A172 (cell line): ENCODE data around the gene COL24A1. TPM values are rescaled to one million over a fixed set of nuclear protein-coding genes. Genes with fewer than 3 reads are reported as not detected.
"Not testable (repeated sequence)": the region's sequence is repeated elsewhere in the genome, so short reads cannot be mapped to it uniquely, and the experiment has no call there.

Source experiments
- DNase-seq: peaks from one replicate; pipeline ENCODE4 v3.0.0-alpha.2; 2015; ENCODE audit warnings: low spot score
- total RNA-seq: library from RNA; depleted of rRNA; stranded (reverse); fragments of >200 nt; shearing (Covaris generic); gene quantifications from 2 replicates; pipeline ENCODE4 v1.2.3, GENCODE V29; 2014

Gene COL24A1
- total RNA-seq, 1 experiment from 2014 or later: 0.03 TPM

- no peak for DNase-seq
Measured at GRCh38 chr1:86153836-86154235, 2.7 kb downstream of the COL24A1 start.

GRCh38 chr1:86152887-86153286 is 3.7 kb downstream of the COL24A1 start:
- no peak for DNase-seq

- DNase-seq: no peak
Measured at GRCh38 chr1:86151427-86151826, 5.1 kb downstream of the COL24A1 start.

- DNase-seq: no peak
Measured at GRCh38 chr1:86150553-86151055, 6.0 kb downstream of the COL24A1 start.

- DNase-seq: no peak
Measured at GRCh38 chr1:86149591-86149990, 7.0 kb downstream of the COL24A1 start.

- DNase-seq: no peak
Measured at GRCh38 chr1:86147755-86148154, 8.8 kb downstream of the COL24A1 start.

GRCh38 chr1:86146566-86146965 is 10.0 kb downstream of the COL24A1 start:
- no peak for DNase-seq

GRCh38 chr1:86140281-86140880 is 16.2 kb downstream of the COL24A1 start:
- no peak for DNase-seq

GRCh38 chr1:86138746-86139145 is 17.8 kb downstream of the COL24A1 start:
- no peak for DNase-seq

GRCh38 chr1:86137436-86137835 is 19.1 kb downstream of the COL24A1 start:
- DNase-seq: peak; percentile 13

- DNase-seq: no peak
Measured at GRCh38 chr1:86119214-86119764, 37.3 kb downstream of the COL24A1 start.

GRCh38 chr1:86114816-86115400 is 41.7 kb downstream of the COL24A1 start:
- no peak for DNase-seq

GRCh38 chr1:86114236-86114635 is 42.3 kb downstream of the COL24A1 start:
- DNase-seq: no peak

GRCh38 chr1:86111590-86111989 is 45.0 kb downstream of the COL24A1 start:
- DNase-seq: not testable (repeated sequence)

- no peak for DNase-seq
Measured at GRCh38 chr1:86110451-86111129, 46.0 kb downstream of the COL24A1 start.

GRCh38 chr1:86105533-86105866 is 51.1 kb downstream of the COL24A1 start:
- DNase-seq: no peak

GRCh38 chr1:86104606-86105532 is 51.7 kb downstream of the COL24A1 start:
- DNase-seq: no peak

GRCh38 chr1:86101616-86102015 is 55.0 kb downstream of the COL24A1 start:
- DNase-seq: no peak

- DNase-seq: no peak
Measured at GRCh38 chr1:86100401-86100800, 56.2 kb downstream of the COL24A1 start.

- DNase-seq: no peak
Measured at GRCh38 chr1:86089765-86090164, 66.8 kb downstream of the COL24A1 start.

- DNase-seq: no peak
Measured at GRCh38 chr1:86085741-86086409, 70.7 kb downstream of the COL24A1 start.
